NCI-H2227 (cell line): Measurements from ENCODE around the gene PDLIM5.
"Not testable (repeated sequence)": the region's sequence is repeated elsewhere in the genome, so short reads cannot be mapped to it uniquely, and the experiment has no call there.

Experiments used
- DNase-seq: peaks from one replicate; lab custom pipeline; 2025; ENCODE audit not compliant: unreplicated experiment; lab: John Stamatoyannopoulos, UW

PDLIM5 gene

DNA sequence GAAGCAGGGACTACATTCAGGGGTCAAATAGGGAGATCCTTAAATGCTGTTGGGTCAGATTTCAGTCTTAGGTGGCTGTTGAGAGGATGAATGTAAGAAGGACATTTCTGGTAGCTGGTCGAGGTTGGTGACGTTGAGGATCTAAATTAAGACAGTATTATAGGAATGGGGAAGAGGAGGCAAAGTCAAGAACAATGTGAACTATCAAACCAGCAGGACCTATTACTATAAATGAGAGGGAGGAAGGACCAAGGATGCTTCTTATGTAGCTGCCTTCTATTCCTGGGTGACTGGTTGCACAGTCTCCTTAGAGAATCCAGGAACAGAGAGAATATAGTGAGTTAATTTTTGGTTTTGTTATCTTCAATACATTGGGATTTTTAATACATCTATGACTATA, 187.6 kb downstream of the PDLIM5 start:
- DNase-seq: no peak

DNA sequence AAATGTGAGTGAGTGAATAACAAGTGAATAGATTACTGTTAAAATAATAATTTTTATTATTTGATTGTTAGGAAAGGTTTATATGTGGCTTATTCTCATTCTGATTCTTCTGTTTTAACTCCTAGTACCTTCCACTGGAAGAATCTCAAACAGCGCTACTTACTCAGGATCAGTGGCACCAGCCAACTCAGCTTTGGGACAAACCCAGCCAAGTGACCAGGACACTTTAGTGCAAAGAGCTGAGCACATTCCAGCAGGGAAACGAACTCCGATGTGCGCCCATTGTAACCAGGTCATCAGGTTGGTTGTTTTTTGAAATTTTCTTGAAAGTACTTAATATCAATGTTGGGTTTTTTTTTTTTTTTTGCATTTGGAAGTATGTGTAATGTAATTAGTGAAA, 188.4 kb downstream of the PDLIM5 start:
- DNase-seq: no peak

DNA sequence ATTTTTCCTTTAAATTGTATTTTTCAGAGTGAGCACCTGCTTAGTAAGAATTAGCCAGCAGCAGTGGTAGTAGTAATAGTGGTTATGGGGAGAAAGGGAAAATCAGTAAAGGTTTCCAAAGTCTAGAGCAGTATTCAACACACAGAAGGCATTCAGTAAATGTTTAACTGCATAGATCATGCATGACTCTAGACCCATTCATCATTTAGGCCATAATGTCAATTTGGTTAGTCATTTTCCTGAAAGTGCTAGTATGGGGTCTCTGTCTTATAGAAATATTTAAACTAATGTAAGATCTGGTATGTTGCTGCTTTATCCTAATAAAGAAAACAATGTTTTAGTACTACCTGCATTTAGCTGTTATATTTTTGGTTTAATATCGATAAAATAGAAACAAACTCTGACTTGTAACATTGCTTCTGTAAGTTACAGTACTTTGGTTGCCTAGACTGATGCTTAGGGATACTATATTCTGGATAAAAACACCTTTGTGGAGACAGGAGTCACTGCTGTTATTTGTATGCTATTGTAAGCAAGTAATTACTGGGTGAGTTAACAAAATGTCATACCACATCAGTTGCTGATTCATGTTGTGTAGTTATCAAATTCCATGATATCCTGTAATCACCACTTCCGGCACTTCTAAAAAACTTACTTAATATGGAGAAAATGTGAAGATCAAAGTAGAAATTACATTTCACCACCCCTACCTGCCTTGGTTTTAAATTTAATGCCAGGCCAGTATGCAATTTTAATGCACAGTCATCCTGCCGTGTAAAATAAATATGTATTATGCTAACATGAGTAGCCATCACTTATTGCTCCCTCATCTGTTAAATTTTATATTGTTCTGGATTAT, 190.2 kb downstream of the PDLIM5 start:
- DNase-seq: no peak

DNA sequence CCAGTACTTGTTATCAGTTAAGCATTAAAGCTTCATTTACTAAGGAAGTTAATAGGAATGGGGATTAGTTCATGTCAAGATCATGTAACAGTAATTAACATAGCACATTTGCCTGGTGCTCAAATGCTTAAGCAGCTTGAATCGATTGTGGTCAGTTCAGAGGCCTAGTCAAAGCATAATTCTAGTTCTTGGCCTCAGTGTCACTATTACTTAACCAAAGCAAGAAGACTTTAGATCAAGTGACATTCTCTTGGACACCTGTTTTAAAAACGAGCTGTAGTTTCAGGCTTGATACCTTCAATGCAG, 190.8 kb downstream of the PDLIM5 start:
- DNase-seq: no peak

GRCh38 chr4:94648699-94649098, 197.0 kb downstream of the PDLIM5 start:
- DNase-seq: no peak

GRCh38 chr4:94649381-94650133, 197.8 kb downstream of the PDLIM5 start:
- no peak for DNase-seq

GRCh38 chr4:94650134-94650495, 198.4 kb downstream of the PDLIM5 start:
- no peak for DNase-seq

- DNase-seq: no peak
These were observed 198.9 kb downstream of the PDLIM5 start for GRCh38 chr4:94650690-94651089.

DNA sequence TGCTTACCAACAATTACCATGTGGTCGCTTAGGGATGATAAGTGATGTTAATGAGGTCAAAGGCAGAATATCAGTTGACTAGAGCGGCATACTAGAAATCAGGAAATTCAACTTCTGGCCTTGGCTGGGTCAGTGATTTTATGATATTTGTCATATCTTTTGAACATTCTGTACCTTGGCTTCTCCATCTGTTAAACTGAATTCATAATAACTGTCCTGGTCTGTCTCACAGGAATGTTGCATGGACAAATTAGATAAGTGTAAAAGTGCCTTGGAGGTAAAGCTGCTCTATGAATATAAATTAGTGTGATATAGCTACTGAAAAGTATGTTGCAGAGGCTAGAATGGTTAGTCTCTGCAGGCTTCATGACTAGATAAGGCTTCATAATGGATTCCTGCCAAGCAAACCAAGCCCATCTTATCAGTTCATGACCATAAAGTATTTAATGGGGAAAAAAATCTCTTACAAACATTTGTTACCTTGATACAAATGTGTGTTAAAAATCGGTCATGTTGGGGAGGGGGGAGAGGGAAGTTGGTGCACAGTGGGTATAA, 201.4 kb downstream of the PDLIM5 start:
- no peak for DNase-seq

GRCh38 chr4:94653984-94654609, 202.4 kb downstream of the PDLIM5 start:
- DNase-seq: no peak

DNA sequence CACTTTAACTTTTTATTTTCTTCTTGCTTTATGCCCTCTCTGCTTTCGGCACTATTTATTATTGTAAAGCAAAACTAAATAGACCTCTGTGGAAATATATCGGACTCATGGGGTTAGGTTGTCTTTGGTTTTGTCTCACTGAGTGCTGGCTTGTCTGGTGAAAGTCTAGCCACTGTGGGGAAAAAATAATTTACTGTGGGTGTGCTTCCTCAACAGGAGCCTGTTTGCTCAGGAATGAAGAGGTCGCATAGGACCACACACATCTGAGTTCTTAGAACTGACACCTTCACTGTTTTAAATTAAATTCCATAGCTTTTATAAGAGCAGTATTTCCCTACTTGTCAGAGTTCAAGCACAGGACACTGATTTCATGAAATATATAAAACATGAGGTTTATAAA, 203.0 kb downstream of the PDLIM5 start:
- no peak for DNase-seq

GRCh38 chr4:94660614-94661013, 208.9 kb downstream of the PDLIM5 start:
- DNase-seq: no peak

- not testable (repeated sequence) for DNase-seq
These were observed 213.3 kb downstream of the PDLIM5 start for GRCh38 chr4:94665021-94665420.

DNA sequence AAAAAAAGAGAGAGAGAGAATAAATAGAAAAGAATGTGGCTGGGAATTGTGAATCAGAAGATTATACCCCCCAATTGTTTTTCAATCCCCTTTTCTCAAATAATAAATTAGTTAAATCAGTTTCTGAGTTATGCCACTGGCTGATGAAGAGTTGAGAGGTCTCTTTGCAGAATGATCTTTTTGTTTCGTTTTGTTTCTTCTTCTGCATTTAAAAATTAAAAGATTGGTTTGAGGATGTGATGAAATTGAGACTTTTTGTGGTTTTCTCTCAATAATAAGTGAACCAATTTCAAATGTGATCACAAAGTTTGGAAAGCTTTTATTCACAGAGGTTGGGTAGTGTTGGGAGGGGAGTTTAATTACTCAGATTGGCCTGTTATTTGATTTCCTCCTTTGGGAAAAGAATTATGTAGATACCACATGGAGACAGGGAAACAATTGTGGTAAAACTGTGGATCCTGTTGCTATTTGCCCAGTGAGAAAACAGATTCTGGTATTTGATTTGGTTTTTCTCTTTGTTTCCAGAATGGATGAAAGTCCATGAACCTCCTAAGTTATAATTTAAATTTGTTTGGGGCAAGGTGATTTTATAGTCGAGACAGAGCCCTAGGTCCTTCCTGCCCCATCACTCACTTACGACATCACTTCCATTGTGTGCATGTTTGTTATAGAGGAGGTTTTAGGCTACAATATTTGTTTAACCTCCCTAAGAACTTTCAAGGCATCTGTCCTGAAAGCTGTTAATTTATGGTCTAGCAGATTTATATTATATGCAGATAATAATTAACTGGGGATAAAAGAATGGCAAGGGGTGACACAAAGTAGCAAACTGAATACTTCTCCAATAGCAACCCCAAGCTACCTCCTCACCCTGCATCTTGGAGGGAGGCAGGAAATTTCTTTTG, 214.0 kb downstream of the PDLIM5 start:
- no peak for DNase-seq

DNA sequence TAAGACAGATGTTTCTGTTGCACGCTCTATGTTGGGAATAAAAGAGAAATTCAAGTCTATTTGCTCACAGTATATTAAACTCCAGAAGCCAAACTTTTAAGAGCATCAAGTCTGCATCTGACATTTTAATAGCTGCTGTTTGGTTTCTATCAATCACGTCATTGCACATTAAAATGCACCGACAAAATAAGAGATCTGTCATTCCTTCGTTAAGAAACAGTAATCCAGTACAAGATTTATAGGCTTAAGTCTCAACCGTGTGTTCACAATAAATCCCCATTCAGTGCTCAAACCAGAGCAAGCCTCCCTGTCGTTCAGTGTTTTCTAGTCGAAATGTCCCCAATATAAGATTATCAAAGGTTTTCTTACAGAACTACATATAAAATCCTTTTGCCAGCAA, 217.0 kb downstream of the PDLIM5 start:
- no peak for DNase-seq

GRCh38 chr4:94669672-94670664, 218.2 kb downstream of the PDLIM5 start:
- DNase-seq: no peak

DNA sequence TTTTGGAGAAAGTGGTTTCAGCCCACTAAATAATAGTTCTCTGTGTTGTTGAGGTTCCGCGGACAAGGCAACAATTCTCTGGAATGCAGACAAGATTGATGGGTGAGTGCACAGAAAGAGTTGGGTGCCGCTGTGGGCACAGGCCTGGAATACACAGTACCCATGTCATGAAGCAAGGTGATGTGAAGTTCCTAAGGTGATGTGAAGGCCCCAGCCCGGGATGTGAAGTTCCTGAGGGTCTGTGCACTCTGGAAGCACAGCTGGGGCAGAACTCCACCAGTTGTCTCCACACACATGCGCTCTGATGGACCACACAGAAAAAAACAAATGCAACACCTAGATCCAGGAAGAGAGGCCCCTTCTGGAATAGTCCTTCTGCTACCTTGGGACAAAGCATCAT, 219.4 kb downstream of the PDLIM5 start:
- no peak for DNase-seq

GRCh38 chr4:94673961-94674360, 222.2 kb downstream of the PDLIM5 start:
- DNase-seq: no peak

GRCh38 chr4:94676970-94677369, 225.2 kb downstream of the PDLIM5 start:
- no peak for DNase-seq

- DNase-seq: no peak
These were observed 227.2 kb downstream of the PDLIM5 start for GRCh38 chr4:94678896-94679295.
